DND-41 (cell line): ENCODE results near the gene ASH1L.

Experiments
- ATAC-seq: fragments of 200-7000 bp; cut with Tn5 transposase; 3 replicates; pipeline ENCODE4 v1.9.1; 2021; ENCODE audit warnings: low read depth; ENCODE audit not compliant: insufficient read depth
- DNase-seq: peaks from one replicate; pipeline ENCODE4 v3.0.0-alpha.2; 2020
- H2AFZ ChIP-seq: 2 replicates; pipeline ENCODE4 v1.6.0; 2012; ENCODE audit warnings: low read depth, low read length
- H3K27ac ChIP-seq: 2 replicates; pipeline ENCODE4 v1.5.1; 2012; ENCODE audit warnings: low read length, inconsistent platforms
- H3K27me3 ChIP-seq: fragments of 200-600 bp; sonication (generic); 2 replicates; pipeline ENCODE4 v1.6.0; 2012; ENCODE audit warnings: low read length, mild to moderate bottlenecking, inconsistent platforms; ENCODE audit not compliant: insufficient read depth, poor library complexity
- H3K36me3 ChIP-seq: 2 replicates; pipeline ENCODE4 v1.5.1; 2012; ENCODE audit warnings: low read length, inconsistent platforms; ENCODE audit not compliant: insufficient read depth
- H3K4me1 ChIP-seq: 2 replicates; pipeline ENCODE4 v1.5.1; 2012; ENCODE audit warnings: mild to moderate bottlenecking, low read length; ENCODE audit not compliant: insufficient read depth
- H3K4me2 ChIP-seq: 2 replicates; pipeline ENCODE4 v1.6.0; 2012; ENCODE audit warnings: mild to moderate bottlenecking, moderate library complexity, low read length, inconsistent platforms; ENCODE audit not compliant: insufficient read depth
- H3K4me3 ChIP-seq, 2 experiments: fragments of 200-600 bp in 1 of 2; shearing (Covaris generic) in 1 of 2; 2 replicates each; pipeline ENCODE4 v1.5.1; 2012 to 2016; ENCODE audit warnings: inconsistent platforms in 2 of 2, low read length in 2 of 2, mild to moderate bottlenecking in 2 of 2, low read depth in 1 of 2, moderate library complexity in 1 of 2
- H3K79me2 ChIP-seq: 2 replicates; pipeline ENCODE4 v1.6.0; 2012; ENCODE audit warnings: low read length, inconsistent platforms; ENCODE audit not compliant: insufficient read depth
- H3K9ac ChIP-seq: 2 replicates; pipeline ENCODE4 v1.6.0; 2012; ENCODE audit warnings: low read depth, mild to moderate bottlenecking, inconsistent platforms, low read length, moderate library complexity
- H3K9me3 ChIP-seq: 2 replicates; pipeline ENCODE4 v1.5.1; 2012; ENCODE audit warnings: low read length, moderate library complexity, mild to moderate bottlenecking, inconsistent platforms; ENCODE audit not compliant: insufficient read depth, severe bottlenecking
- H4K20me1 ChIP-seq: 2 replicates; pipeline ENCODE4 v1.6.0; 2012; ENCODE audit warnings: low read length; ENCODE audit not compliant: insufficient read depth
- CTCF ChIP-seq: IDR thresholded peaks from 2 replicates; pipeline ENCODE4 v1.5.1; 2012; ENCODE audit warnings: borderline replicate concordance, low read length, moderate library complexity, mild to moderate bottlenecking; ENCODE audit not compliant: poor library complexity, severe bottlenecking; ENCODE audit errors: extremely low read depth
- EZH2 ChIP-seq: IDR thresholded peaks from 3 replicates; pipeline ENCODE4 v1.6.1; 2012; ENCODE audit warnings: borderline replicate concordance, low read depth, mild to moderate bottlenecking, moderate library complexity, low read length, inconsistent platforms; ENCODE audit not compliant: severe bottlenecking

The ASH1L gene

GRCh38 chr1:155531624-155532023 is 31.0 kb downstream of the ASH1L start:
- H2AFZ ChIP-seq: no peak overlapping the region
- H3K36me3 ChIP-seq: no peaks in the 10 kb centered on the region; the same call in 1 of the 2 replicates
- H3K4me3 ChIP-seq: no peak overlapping the region
- DNase-seq (no peak), ATAC-seq (no peak)
- H4K20me1 ChIP-seq: peaks cover 37% of the 10 kb centered on the region; the same call in 1 of the 2 replicates
- H3K9me3 ChIP-seq: no peaks in the 10 kb centered on the region
- no peak overlapping the region for H3K27ac ChIP-seq
- peaks cover 98% of the 10 kb centered on the region for H3K79me2 ChIP-seq
- no peaks in the 10 kb centered on the region for H3K27me3 ChIP-seq
- no peak overlapping the region for H3K4me2 ChIP-seq
- peaks cover under 1% of the 10 kb centered on the region; the same call in 1 of the 2 replicates for H3K4me1 ChIP-seq
- no peak overlapping the region for H3K9ac ChIP-seq
- TF ChIP-seq CTCF: no peak
- no peak for TF ChIP-seq EZH2

GRCh38 chr1:155529929-155530328 is 32.7 kb downstream of the ASH1L start:
- DNase-seq: no peak
- no peak overlapping the region for H3K4me3 ChIP-seq
- peaks cover 97% of the 10 kb centered on the region for H3K79me2 ChIP-seq
- H4K20me1 ChIP-seq: peaks cover 33% of the 10 kb centered on the region; the same call in 1 of the 2 replicates
- TF ChIP-seq CTCF (no peak), EZH2 (no peak)
- no peaks in the 10 kb centered on the region; the same call in 1 of the 2 replicates for H3K36me3 ChIP-seq
- peaks cover 16% of the 10 kb centered on the region for H3K4me1 ChIP-seq
- no peaks in the 10 kb centered on the region for H3K27me3 ChIP-seq
- ATAC-seq: no peak
- H3K27ac ChIP-seq: no peak overlapping the region
- H3K9ac ChIP-seq: no peak overlapping the region
- no peak overlapping the region for H3K4me2 ChIP-seq
- H2AFZ ChIP-seq: no peak overlapping the region
- no peaks in the 10 kb centered on the region for H3K9me3 ChIP-seq

GRCh38 chr1:155529109-155529508 is 33.5 kb downstream of the ASH1L start:
- H3K36me3 ChIP-seq: no peaks in the 10 kb centered on the region; the same call in 1 of the 2 replicates
- H3K9ac ChIP-seq: no peak overlapping the region
- H3K4me1 ChIP-seq: peaks cover 18% of the 10 kb centered on the region
- no peak overlapping the region for H2AFZ ChIP-seq
- H3K9me3 ChIP-seq: no peaks in the 10 kb centered on the region
- H3K27me3 ChIP-seq: no peaks in the 10 kb centered on the region
- H3K79me2 ChIP-seq: peaks cover 97% of the 10 kb centered on the region
- H3K27ac ChIP-seq: no peak overlapping the region
- peaks cover 33% of the 10 kb centered on the region; the same call in 1 of the 2 replicates for H4K20me1 ChIP-seq
- H3K4me2 ChIP-seq: no peak overlapping the region
- no peak overlapping the region for H3K4me3 ChIP-seq
- ATAC-seq: no peak
- no peak for DNase-seq
- TF ChIP-seq CTCF (no peak), EZH2 (no peak)

GRCh38 chr1:155527677-155528076 is 34.9 kb downstream of the ASH1L start:
- no peak overlapping the region for H3K9ac ChIP-seq
- no peak overlapping the region for H3K4me2 ChIP-seq
- no peak for TF ChIP-seq EZH2
- no peak for TF ChIP-seq CTCF
- H3K27ac ChIP-seq: no peak overlapping the region
- no peak overlapping the region for H2AFZ ChIP-seq
- DNase-seq: no peak
- peaks cover 97% of the 10 kb centered on the region for H3K79me2 ChIP-seq
- H3K4me1 ChIP-seq: peaks cover 18% of the 10 kb centered on the region
- no peaks in the 10 kb centered on the region for H3K27me3 ChIP-seq
- peaks cover 45% of the 10 kb centered on the region for H4K20me1 ChIP-seq
- H3K9me3 ChIP-seq: no peaks in the 10 kb centered on the region
- H3K4me3 ChIP-seq: no peak overlapping the region
- H3K36me3 ChIP-seq: no peaks in the 10 kb centered on the region; the same call in 1 of the 2 replicates
- no peak for ATAC-seq
